K562 (cell line): ENCODE measurements around the gene MAP2K3. TPM values are rescaled to one million over a fixed set of nuclear protein-coding genes. Genes with fewer than 3 reads are reported as not detected.

Experiments used
- ATAC-seq: fragments of 200-7000 bp; cut with Tn5 transposase; 3 replicates; pipeline ENCODE4 v1.9.1; 2020; ENCODE audit warnings: moderate library complexity
- BruUV-seq: library from RNA; stranded (reverse); fragments of 400-500 nt; replicated peaks from 2 replicates; lab custom pipeline; 2021; lab: Mats Ljungman, UMichigan
- CTCF ChIA-PET: fragments of 300-600 bp; formaldehyde crosslinking; extraction: SDS; loops from one replicate; lab custom pipeline; 2021; ENCODE audit warnings: low intra/inter-chr PET ratio; lab: Yijun Ruan, JAX
- POLR2A ChIA-PET: fragments of 300-600, 350-650 bp; sonication (Branson Sonifier 250); formaldehyde crosslinking; extraction: SDS; loops from one replicate; lab custom pipeline; 2021; ENCODE audit warnings: antibody characterized with exemption, inconsistent platforms; lab: Yijun Ruan, JAX
- DNase-seq, 4 experiments: peaks; one replicate each; pipeline versions ENCODE4 v3.0.0 to v3.0.0-alpha.2; 2011 to 2018; ENCODE audit warnings: low spot score in 3 of 4, mixed read lengths in 3 of 4; ENCODE audit errors: extremely low read depth in 1 of 4
- FAIRE-seq: peaks from 2 replicates; lab custom pipeline; 2011; peaks lifted over from hg19 to GRCh38; lab: Jason Lieb, UNC
- H2AFZ ChIP-seq: 2 replicates; pipeline ENCODE4 v1.6.0; 2011; ENCODE audit warnings: low read depth, low read length, control low read depth, inconsistent platforms
- H3K27ac ChIP-seq: fragments of 200-600 bp; 3 replicates; pipeline ENCODE4 v1.8.0; 2011; ENCODE audit warnings: low read depth, mild to moderate bottlenecking, control low read depth, inconsistent platforms, low read length, moderate library complexity, mixed read lengths; ENCODE audit errors: extremely low read depth
- H3K27me3 ChIP-seq, 2 experiments: fragments of 300-600 bp in 1 of 2; 2 replicates in 1 of 2; 3 replicates in 1 of 2; pipeline versions ENCODE4 v1.6.0 to v1.8.0; 2011; ENCODE audit warnings: inconsistent platforms in 2 of 2, low read length in 2 of 2, mild to moderate bottlenecking in 1 of 2, mixed read lengths in 1 of 2, moderate library complexity in 1 of 2; ENCODE audit not compliant: control insufficient read depth in 2 of 2, insufficient read depth in 2 of 2
- H3K36me3 ChIP-seq: fragments of 300-600 bp; 3 replicates; pipeline ENCODE4 v1.8.0; 2011; ENCODE audit warnings: mild to moderate bottlenecking, low read length, inconsistent platforms; ENCODE audit not compliant: control insufficient read depth, insufficient read depth
- H3K4me1 ChIP-seq, 2 experiments: fragments of 200-600 bp in 1 of 2; replicated peaks in 1 of 2; 2 replicates in 1 of 2; 3 replicates in 1 of 2; pipeline versions ENCODE4 v1.5.1 to v1.8.0; 2011; ENCODE audit warnings: inconsistent platforms in 2 of 2, low read length in 2 of 2, mild to moderate bottlenecking in 1 of 2, mixed read lengths in 1 of 2, moderate library complexity in 1 of 2; ENCODE audit not compliant: control insufficient read depth in 2 of 2, insufficient read depth in 2 of 2
- H3K4me2 ChIP-seq: 2 replicates; pipeline ENCODE4 v1.6.1; 2011; ENCODE audit warnings: low read length, control low read depth, inconsistent platforms, mixed read lengths; ENCODE audit not compliant: insufficient read depth
- H3K4me3 ChIP-seq: fragments of 200-600 bp; sonication (generic), shearing (Covaris generic); 2 replicates; pipeline ENCODE4 v1.5.1; 2016; ENCODE audit warnings: control low read depth, inconsistent platforms
- H3K79me2 ChIP-seq: fragments of 200-600 bp; 3 replicates; pipeline ENCODE4 v1.8.0; 2011; ENCODE audit warnings: low read length, inconsistent platforms; ENCODE audit not compliant: control insufficient read depth, insufficient read depth
- H3K9ac ChIP-seq, 2 experiments: 2 replicates each; pipeline versions ENCODE4 v1.6.0 to v1.6.1; 2011; ENCODE audit warnings: low read depth in 2 of 2, low read length in 2 of 2, control low read depth in 1 of 2, inconsistent platforms in 1 of 2, mild to moderate bottlenecking in 1 of 2, mixed read lengths in 1 of 2; ENCODE audit not compliant: insufficient read depth in 1 of 2
- H3K9me1 ChIP-seq: one replicate; pipeline ENCODE4 v1.6.0; 2011; ENCODE audit warnings: inconsistent platforms, mild to moderate bottlenecking, low read length, moderate library complexity; ENCODE audit not compliant: control insufficient read depth, insufficient read depth
- H3K9me3 ChIP-seq: replicated peaks from 2 replicates; pipeline ENCODE4 v1.5.1; 2011; ENCODE audit warnings: low read depth, low read length, inconsistent platforms; ENCODE audit not compliant: control insufficient read depth, insufficient read depth
- H4K20me1 ChIP-seq: replicated peaks from 2 replicates; pipeline ENCODE4 v1.6.1; 2011; ENCODE audit warnings: low read length, inconsistent platforms, mixed read lengths; ENCODE audit not compliant: control insufficient read depth, insufficient read depth
- ADNP ChIP-seq: fragments of 200-800 bp; sonication (Bioruptor generic); IDR thresholded peaks from 2 replicates; pipeline ENCODE4 v1.6.1; 2016; ENCODE audit warnings: missing genetic modification characterization, missing compliant biosample characterization
- ARID2 ChIP-seq: fragments of 450-650 bp; IDR thresholded peaks from 2 replicates; pipeline ENCODE4 v1.6.1; 2017; ENCODE audit warnings: antibody characterized with exemption, mild to moderate bottlenecking
- CREB3L1 ChIP-seq: fragments of 450-650 bp; IDR thresholded peaks from 2 replicates; pipeline ENCODE4 v1.6.1; 2014; ENCODE audit warnings: low read depth, mild to moderate bottlenecking, moderate library complexity, borderline replicate concordance
- FOXK1 ChIP-seq: sonication (generic); formaldehyde crosslinking; IDR thresholded peaks from 2 replicates; pipeline ENCODE4 v1.8.0; 2022; ENCODE audit warnings: missing genetic modification reagents, mild to moderate bottlenecking, borderline replicate concordance
- GABPA ChIP-seq: fragments of 200-800 bp; sonication (Bioruptor generic); conservative IDR thresholded peaks from 2 replicates; pipeline ENCODE4 v1.6.1; 2016; ENCODE audit warnings: low read depth, missing genetic modification characterization, missing compliant biosample characterization
- GABPB1 ChIP-seq: sonication (generic); formaldehyde crosslinking; IDR thresholded peaks from 2 replicates; pipeline ENCODE4 v1.8.0; 2022; ENCODE audit warnings: mild to moderate bottlenecking, missing genetic modification reagents
- HDAC6 ChIP-seq: IDR thresholded peaks from 2 replicates; pipeline ENCODE4 v1.6.1; 2012; ENCODE audit warnings: low read depth, mild to moderate bottlenecking, control low read depth, inconsistent platforms, low read length, moderate library complexity
- HEY1 ChIP-seq: fragments of 250-450 bp; sonication (Bioruptor Pico); IDR thresholded peaks from 2 replicates; pipeline ENCODE4 v1.5.0; 2020; ENCODE audit warnings: mild to moderate bottlenecking, moderate library complexity, borderline replicate concordance
- KLF10 ChIP-seq: fragments of 250-450 bp; sonication (Bioruptor Pico); IDR thresholded peaks from 2 replicates; pipeline ENCODE4 v1.6.1; 2021; ENCODE audit warnings: matching md5 sums
- RB1 ChIP-seq: fragments of 450-650 bp; IDR thresholded peaks from 2 replicates; pipeline ENCODE4 v1.6.1; 2017; ENCODE audit warnings: low read depth, mild to moderate bottlenecking
- TCF3 ChIP-seq: sonication (generic); formaldehyde crosslinking; IDR thresholded peaks from 2 replicates; pipeline ENCODE4 v1.4.0; 2020; ENCODE audit warnings: mild to moderate bottlenecking, missing genetic modification reagents
- ZBTB11 ChIP-seq, 3 experiments: fragments of 200-800 bp in 1 of 3; fragments of 250-450 bp in 1 of 3; fragments of 450-650 bp in 1 of 3; sonication (Bioruptor Pico) in 1 of 3; sonication (Bioruptor generic) in 1 of 3; formaldehyde crosslinking in 1 of 3; IDR thresholded peaks; 2 replicates each; pipeline versions ENCODE4 v1.6.1 to v1.8.0; 2016 to 2022; ENCODE audit warnings: mild to moderate bottlenecking in 2 of 3, missing genetic modification characterization in 2 of 3, missing compliant biosample characterization in 1 of 3, moderate library complexity in 1 of 3
- ZNF184 ChIP-seq: sonication (generic); formaldehyde crosslinking; IDR thresholded peaks from 2 replicates; pipeline ENCODE4 v1.5.0; 2020; ENCODE audit warnings: missing genetic modification reagents
- ZNF3 ChIP-seq: fragments of 250-450 bp; sonication (Bioruptor Pico); IDR thresholded peaks from 2 replicates; pipeline ENCODE4 v1.5.0; 2021; ENCODE audit warnings: mild to moderate bottlenecking, moderate library complexity
- ZNF324 ChIP-seq: fragments of 250-450 bp; sonication (Bioruptor Pico); IDR thresholded peaks from 2 replicates; pipeline ENCODE4 v1.4.0; 2020; ENCODE audit warnings: mild to moderate bottlenecking
- WGBS: fragments of 100-300 bp; shearing (Covaris generic); methylation state at CpG from one replicate; pipeline ENCODE4 v1.1.6; 2016; ENCODE audit warnings: low coverage, mixed read lengths; ENCODE audit not compliant: insufficient coverage; ENCODE audit errors: missing lambda C conversion rate; 5-methylcytosine and 5-hydroxymethylcytosine counted together
- in situ Hi-C: fragments of 300-500 bp; cut with MboI; formaldehyde crosslinking; loops from 4 replicates; pipeline ENCODE4 v1.15.0; 2018; ENCODE audit warnings: inconsistent platforms, mixed read lengths
- intact Hi-C: fragments of 100-400 bp; cut with micrococcal nuclease; formaldehyde crosslinking; loops from 2 replicates; pipeline ENCODE4 v1.14.2; 2022
- polyA plus RNA-seq, 8 experiments: library from polyadenylated mRNA; depleted of rRNA in 4 of 8; stranded (reverse) in 5 of 8; unstranded in 3 of 8; fragments of >200 nt; fragmentation: Nextera tagmentation in 2 of 8; fragmentation: Illumina TruSeq in 1 of 8; extraction: Ambion mirVana in 2 of 8; extraction: Trizol in 1 of 8; gene quantifications; 2 replicates each; pipeline versions ENCODE4 v1.2.1 to v1.2.3, GENCODE V29; 2011 to 2014; ENCODE audit warnings: inconsistent platforms in 1 of 8, missing spikeins in 1 of 8
- total RNA-seq, 7 experiments: library from RNA; depleted of rRNA in 6 of 7; stranded (reverse); fragments of >200 nt in 6 of 7; fragmentation: Illumina TruSeq in 2 of 7; extraction: Trizol in 2 of 7; gene quantifications; 2 replicates each; pipeline versions ENCODE4 v1.2.1 to v1.2.3, GENCODE V29; 2011 to 2021; ENCODE audit warnings: low replicate concordance in 1 of 7

The MAP2K3 gene
- total and polyA plus RNA-seq, 9 of the 15 experiments (the other 6 are each of a cell fraction or from before 2014, with no cell fraction given), result 0.18 to 14.8 (median 3.5) TPM

- ChIA-PET POLR2A (no interaction called here), CTCF (no interaction called here)
- ATAC-seq (no peak), FAIRE-seq (no peak), DNase-seq (peak in 1 of 4 experiments; percentile 6)
- no peak overlapping the region; a peak in 1 of 4 replicates for H3K9ac ChIP-seq
- no peak overlapping the region for H3K4me2 ChIP-seq
- in situ Hi-C loops, result loop anchor here (10.0 to 25.0 kb wide), 2 partner anchors 764 to 1086 kb away; no protein-coding TSS in a partner anchor
- H3K9me1 ChIP-seq, result peaks cover 3% of the 10 kb centered on the region
- TF ChIP-seq TCF3 (CRISPR knock-in tag), result no peak
- TF ChIP-seq HDAC6, result no peak
- no peak for TF ChIP-seq ZNF3 (CRISPR knock-in tag)
- no peak for TF ChIP-seq ZNF324 (CRISPR knock-in tag)
- no peak for TF ChIP-seq FOXK1
- no peak for TF ChIP-seq ZNF184
- no peak for TF ChIP-seq ADNP
- no peak for TF ChIP-seq ARID2
- no peak for TF ChIP-seq KLF10 (CRISPR knock-in tag)
- no peak for TF ChIP-seq CREB3L1
- no peak for TF ChIP-seq GABPA (tag)
- TF ChIP-seq ZBTB11 (CRISPR knock-in tag; IDR thresholded peaks at IDR 0.05), result no peak
- TF ChIP-seq HEY1, result no peak
- TF ChIP-seq GABPB1 (CRISPR knock-in tag), result no peak
- TF ChIP-seq RB1, result no peak
- TF ChIP-seq, all 486 proteins: peak for 0
- Histone ChIP-seq H4K20me1 (peaks cover 15% of the 10 kb centered on the region; the same call in 1 of the 2 replicates), H3K9me3 (no peaks in the 10 kb centered on the region), H3K27me3 (no peaks in the 10 kb centered on the region), H3K79me2 (no peaks in the 10 kb centered on the region), H3K36me3 (peaks cover 16% of the 10 kb centered on the region; the same call in 2 of the 3 replicates), H3K4me3 (no peak overlapping the region), H3K27ac (no peak overlapping the region), H2AFZ (no peak overlapping the region), H3K4me1 (peaks cover 4 to 51% of the 10 kb centered on the region in 2 experiments; a peak in 4 of 5 replicates)
- WGBS, result 46% methylated on average over 20 of the region's 22 CpGs
- intact Hi-C loops, result no loop called here
- BruUV-seq, result no TSS peak
Measured at GRCh38 chr17:21298056-21298982, 13.8 kb downstream of the MAP2K3 start.
